Hematopoietic multipotent progenitor cell treated with erythropoietin and hydrocortisone succinate and interleukin-3 and kit ligand, for 4 days (in vitro differentiated cells): Measurements from ENCODE around the gene ATP5F1B.
A peak's percentile ranks its signal among the peaks of the same experiment; 100 is the strongest.

Experiments
- DNase-seq: peaks from one replicate; pipeline ENCODE4 v3.0.0-alpha.2; 2015

Gene ATP5F1B

GRCh38 chr12:56614627-56615026 is 31.2 kb downstream of the ATP5F1B start:
- DNase-seq, result no peak

GRCh38 chr12:56604355-56604754 is 41.4 kb downstream of the ATP5F1B start:
- no peak for DNase-seq

DNA sequence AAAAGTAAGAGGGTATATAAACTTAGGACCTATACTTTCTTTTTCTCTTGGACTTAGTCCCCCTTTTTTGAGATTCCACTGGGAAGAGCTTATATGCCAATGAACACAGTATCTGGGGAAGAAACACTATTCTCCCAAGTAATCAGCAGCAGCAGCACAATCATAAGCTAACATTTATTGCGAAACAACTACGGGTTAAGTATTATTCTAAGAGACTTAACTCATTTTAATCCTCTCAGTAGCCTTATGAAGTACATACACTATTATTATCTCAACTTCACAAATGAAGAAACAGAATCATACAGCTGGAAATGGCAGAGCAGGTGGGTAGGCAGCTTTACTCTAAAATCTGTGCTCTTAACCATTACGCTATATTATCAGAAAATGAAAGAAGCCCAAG is 43.5 kb downstream of the ATP5F1B start:
- no peak for DNase-seq

DNA sequence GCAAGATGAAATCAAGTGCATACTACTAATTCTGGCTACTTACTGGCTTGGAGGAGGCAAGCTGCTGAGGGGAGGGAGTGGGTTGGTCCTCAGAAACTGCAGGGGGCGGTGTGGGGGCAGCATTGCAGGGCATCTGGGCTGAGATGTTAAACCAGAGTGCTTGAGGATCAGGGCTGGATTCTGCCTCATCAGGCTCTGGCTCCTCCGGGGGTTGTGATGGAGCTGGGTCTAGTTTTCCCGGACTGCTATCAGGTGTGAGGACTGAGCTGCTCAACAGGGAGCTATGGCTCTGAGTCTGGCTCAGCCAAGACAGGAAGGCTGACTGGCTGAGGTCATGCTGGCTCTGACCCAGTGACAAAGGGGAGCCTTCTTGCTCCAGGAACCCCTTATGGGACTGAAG is 44.3 kb downstream of the ATP5F1B start:
- DNase-seq, result peak; percentile 68

DNA sequence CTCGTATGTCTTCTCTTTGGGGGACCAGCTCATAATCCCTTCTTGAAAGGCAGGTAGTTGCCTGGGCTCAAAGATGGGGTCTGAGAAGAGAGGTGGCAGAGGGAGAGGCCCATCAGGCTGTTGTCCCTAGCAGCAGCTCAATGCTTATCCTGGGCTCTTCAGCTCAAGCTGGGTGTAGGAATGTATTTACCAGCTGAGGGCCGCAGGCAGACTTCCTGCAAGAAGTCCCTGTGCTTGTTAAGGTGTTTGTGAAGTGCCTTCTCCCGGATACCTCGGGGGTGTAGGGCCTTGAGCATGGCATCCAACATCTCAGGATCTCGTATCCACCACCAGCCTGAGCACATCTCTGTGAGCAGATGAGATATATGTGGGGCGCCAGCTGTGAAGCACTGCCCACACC is 45.0 kb downstream of the ATP5F1B start:
- DNase-seq, result no peak

- DNase-seq, result no peak
Observed at GRCh38 chr12:56599797-56600196, 46.0 kb downstream of the ATP5F1B start.

GRCh38 chr12:56599041-56599440 is 46.7 kb downstream of the ATP5F1B start:
- no peak for DNase-seq

GRCh38 chr12:56596815-56597214 is 49.0 kb downstream of the ATP5F1B start:
- DNase-seq, result no peak

DNA sequence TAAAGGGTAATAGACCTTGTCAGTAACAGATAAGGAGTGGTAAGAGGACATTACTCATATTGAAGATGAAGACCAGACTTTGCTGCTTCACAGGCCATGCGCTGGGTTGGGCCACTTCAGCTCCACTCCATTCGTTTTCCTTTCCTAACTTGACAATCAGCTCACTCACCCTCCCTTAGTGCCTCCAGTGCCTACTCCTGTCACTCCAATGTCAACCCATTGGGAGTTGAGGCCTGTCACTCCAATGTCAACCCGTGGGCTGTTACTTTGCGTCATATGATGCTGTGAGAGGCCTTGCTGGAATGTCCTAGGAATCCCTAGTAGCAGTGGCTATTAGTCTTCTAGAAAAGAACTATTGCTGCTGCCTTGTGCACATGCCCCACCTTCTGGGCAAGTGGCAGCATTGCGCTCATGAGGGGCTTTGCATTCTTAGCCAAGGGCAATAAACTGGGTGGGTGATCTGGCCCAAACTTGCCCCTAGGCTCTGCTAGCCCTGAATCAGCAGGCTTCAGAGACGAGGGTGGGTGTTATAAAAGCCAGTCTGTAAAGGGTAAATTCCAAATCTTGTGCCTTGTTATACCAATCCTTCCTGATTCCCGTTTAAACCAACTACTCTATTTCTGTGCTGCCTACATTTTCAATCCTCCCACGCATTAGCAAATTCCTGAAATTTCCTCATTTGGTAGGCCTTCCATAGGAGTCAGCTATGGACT is 51.7 kb downstream of the ATP5F1B start:
- peak; percentile 84 for DNase-seq

GRCh38 chr12:56591961-56592360 is 53.8 kb downstream of the ATP5F1B start:
- no peak for DNase-seq

DNA sequence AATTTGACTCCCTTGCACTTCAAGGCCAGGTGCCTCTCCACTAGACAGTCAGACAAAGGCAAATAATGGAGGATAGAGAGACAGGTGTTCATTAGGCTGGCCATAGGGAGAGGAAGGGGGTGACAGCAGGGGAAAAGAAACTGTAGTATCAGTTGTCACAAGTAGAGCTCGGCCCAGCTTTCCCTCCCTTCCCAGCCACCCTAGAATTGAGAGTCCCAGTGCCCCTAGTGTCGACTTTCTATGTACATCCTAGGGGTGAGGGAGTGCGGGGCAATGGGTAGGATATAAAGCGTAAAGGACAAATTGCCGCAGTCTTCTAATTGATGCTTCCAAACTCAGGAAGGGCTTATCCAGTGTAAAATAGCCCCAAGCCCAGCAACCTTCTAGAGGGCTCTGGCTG is 54.7 kb downstream of the ATP5F1B start:
- DNase-seq, result no peak

DNA sequence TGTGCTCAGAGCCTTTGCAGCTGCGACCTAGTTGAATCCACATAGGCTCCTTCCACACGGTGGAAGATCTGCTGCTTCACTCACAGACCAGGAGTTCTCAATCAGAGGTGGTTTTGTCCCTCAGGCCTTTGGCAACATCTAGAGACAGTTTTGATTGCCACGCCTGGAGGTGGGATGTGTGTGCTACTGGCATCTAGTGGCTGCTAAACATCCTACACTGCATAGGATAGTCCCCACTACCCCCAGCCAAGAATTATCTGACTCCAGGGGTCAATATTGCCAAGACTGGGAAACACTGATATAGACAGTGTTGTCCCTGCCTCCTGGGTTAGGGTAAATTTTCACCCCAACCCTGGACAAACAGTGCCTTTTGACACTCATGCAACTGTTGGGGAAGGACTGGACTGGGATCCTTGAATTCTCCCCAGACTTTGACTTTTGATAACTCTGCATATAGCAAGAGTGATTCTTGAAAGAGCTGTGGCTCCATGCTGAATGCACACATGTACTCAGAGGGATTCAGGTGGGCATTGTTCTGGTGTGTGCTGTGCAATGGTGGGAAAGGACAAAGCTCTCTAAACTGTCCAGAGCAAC is 55.5 kb downstream of the ATP5F1B start:
- peak; percentile 77 for DNase-seq

GRCh38 chr12:56589783-56590182 is 56.0 kb downstream of the ATP5F1B start:
- DNase-seq, result no peak
